ENCODE data around the gene DLL1.

The DLL1 gene

GRCh38 chr6:170253226-170253909, 37.5 kb downstream of the DLL1 start:
- TF ChIP-seq, protein P1, sequence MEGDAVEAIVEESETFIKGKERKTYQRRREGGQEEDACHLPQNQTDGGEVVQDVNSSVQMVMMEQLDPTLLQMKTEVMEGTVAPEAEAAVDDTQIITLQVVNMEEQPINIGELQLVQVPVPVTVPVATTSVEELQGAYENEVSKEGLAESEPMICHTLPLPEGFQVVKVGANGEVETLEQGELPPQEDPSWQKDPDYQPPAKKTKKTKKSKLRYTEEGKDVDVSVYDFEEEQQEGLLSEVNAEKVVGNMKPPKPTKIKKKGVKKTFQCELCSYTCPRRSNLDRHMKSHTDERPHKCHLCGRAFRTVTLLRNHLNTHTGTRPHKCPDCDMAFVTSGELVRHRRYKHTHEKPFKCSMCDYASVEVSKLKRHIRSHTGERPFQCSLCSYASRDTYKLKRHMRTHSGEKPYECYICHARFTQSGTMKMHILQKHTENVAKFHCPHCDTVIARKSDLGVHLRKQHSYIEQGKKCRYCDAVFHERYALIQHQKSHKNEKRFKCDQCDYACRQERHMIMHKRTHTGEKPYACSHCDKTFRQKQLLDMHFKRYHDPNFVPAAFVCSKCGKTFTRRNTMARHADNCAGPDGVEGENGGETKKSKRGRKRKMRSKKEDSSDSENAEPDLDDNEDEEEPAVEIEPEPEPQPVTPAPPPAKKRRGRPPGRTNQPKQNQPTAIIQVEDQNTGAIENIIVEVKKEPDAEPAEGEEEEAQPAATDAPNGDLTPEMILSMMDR (IDR thresholded peaks at IDR 0.05; ENCODE audit: borderline replicate concordance, extremely low read depth, low read length, poor library complexity, severe bottlenecking), result no peak
- no peak for TF ChIP-seq EZH2 (IDR thresholded peaks at IDR 0.05; ENCODE audit: borderline replicate concordance, low read depth, low read length, severe bottlenecking)
- H3K4me3 ChIP-seq (ENCODE audit: low read depth in 1 of 2, low read length in 2 of 2), result no peak overlapping the region
- DNase-seq (no peak), ATAC-seq (ENCODE audit: insufficient read depth, low read depth) (no peak)
- H4K20me1 ChIP-seq (ENCODE audit: insufficient read depth, low read length), result no peaks in the 10 kb centered on the region
- H2AFZ ChIP-seq (ENCODE audit: low read depth, low read length), result no peak overlapping the region
- no peaks in the 10 kb centered on the region for H3K9me3 ChIP-seq (ENCODE audit: insufficient read depth, low read length, severe bottlenecking)
- no peak overlapping the region for H3K27ac ChIP-seq (ENCODE audit: low read length)
- no peak overlapping the region for H3K9ac ChIP-seq (ENCODE audit: low read depth, low read length)
- H3K27me3 ChIP-seq (ENCODE audit: insufficient read depth, low read length, poor library complexity), result no peaks in the 10 kb centered on the region
- no peaks in the 10 kb centered on the region for H3K4me1 ChIP-seq (ENCODE audit: insufficient read depth, low read length)
- no peaks in the 10 kb centered on the region for H3K79me2 ChIP-seq (ENCODE audit: insufficient read depth, low read length)
- H3K36me3 ChIP-seq (ENCODE audit: insufficient read depth, low read length), result no peaks in the 10 kb centered on the region
- no peak overlapping the region for H3K4me2 ChIP-seq (ENCODE audit: insufficient read depth, low read length)

DNA sequence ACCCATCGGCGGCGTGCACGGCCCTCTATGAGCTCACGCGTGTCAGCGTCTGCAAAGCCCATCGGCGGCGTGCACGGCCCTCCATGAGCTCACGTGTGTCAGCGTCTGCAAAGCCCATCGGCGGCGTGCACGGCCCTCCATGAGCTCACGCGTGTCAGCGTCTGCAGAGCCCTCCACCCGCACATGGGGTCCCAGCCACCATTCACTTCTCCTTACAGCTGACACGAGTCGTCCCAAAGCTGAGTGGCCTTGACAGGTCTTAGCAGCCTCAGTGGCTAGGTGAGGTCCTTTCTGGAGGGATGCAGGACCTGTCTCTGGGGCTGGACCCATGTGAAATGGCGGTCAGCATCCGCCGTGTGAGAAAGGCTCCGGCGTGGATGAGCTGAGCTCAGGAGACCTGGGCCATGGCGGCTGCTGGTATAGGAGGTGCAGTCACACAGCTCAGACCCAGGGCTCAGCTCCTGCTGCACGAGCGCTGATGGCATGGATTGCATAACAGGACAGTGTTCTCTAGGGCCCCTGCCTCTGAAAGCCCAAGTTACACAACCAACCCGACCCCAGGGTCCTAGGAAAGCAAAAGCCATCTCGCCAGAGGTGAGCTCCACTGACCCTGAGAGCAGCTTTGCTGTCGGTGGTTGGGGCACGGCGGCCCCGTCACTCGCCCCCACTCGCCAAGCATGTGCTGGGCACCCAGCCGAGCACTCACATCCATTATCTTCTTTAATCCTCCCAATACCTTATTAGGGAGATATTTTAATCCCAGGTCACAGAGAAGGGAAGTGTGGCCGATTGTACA, 38.9 kb downstream of the DLL1 start:
- Histone ChIP-seq H3K9ac (ENCODE audit: low read depth, low read length) (no peak overlapping the region), H3K4me2 (ENCODE audit: insufficient read depth, low read length) (no peak overlapping the region), H3K4me1 (ENCODE audit: insufficient read depth, low read length) (no peaks in the 10 kb centered on the region), H3K27me3 (ENCODE audit: insufficient read depth, low read length, poor library complexity) (no peaks in the 10 kb centered on the region), H3K9me3 (ENCODE audit: insufficient read depth, low read length, severe bottlenecking) (no peaks in the 10 kb centered on the region), H4K20me1 (ENCODE audit: insufficient read depth, low read length) (no peaks in the 10 kb centered on the region), H3K27ac (ENCODE audit: low read length) (no peak overlapping the region), H3K79me2 (ENCODE audit: insufficient read depth, low read length) (no peaks in the 10 kb centered on the region), H2AFZ (ENCODE audit: low read depth, low read length) (no peak overlapping the region), H3K36me3 (ENCODE audit: insufficient read depth, low read length) (no peaks in the 10 kb centered on the region), H3K4me3 (ENCODE audit: low read depth in 1 of 2, low read length in 2 of 2) (no peak overlapping the region)
- TF ChIP-seq, protein P1 (IDR thresholded peaks at IDR 0.05; ENCODE audit: borderline replicate concordance, extremely low read depth, low read length, poor library complexity, severe bottlenecking), result no peak
- TF ChIP-seq EZH2 (IDR thresholded peaks at IDR 0.05; ENCODE audit: borderline replicate concordance, low read depth, low read length, severe bottlenecking), result no peak
- ATAC-seq (ENCODE audit: insufficient read depth, low read depth), result no peak
- no peak for DNase-seq

- Histone ChIP-seq H3K79me2 (ENCODE audit: insufficient read depth, low read length) (no peaks in the 10 kb centered on the region), H3K27ac (ENCODE audit: low read length) (no peak overlapping the region), H2AFZ (ENCODE audit: low read depth, low read length) (no peak overlapping the region), H4K20me1 (ENCODE audit: insufficient read depth, low read length) (no peaks in the 10 kb centered on the region), H3K4me2 (ENCODE audit: insufficient read depth, low read length) (no peak overlapping the region), H3K4me3 (ENCODE audit: low read depth in 1 of 2, low read length in 2 of 2) (no peak overlapping the region), H3K36me3 (ENCODE audit: insufficient read depth, low read length) (no peaks in the 10 kb centered on the region), H3K9me3 (ENCODE audit: insufficient read depth, low read length, severe bottlenecking) (no peaks in the 10 kb centered on the region), H3K27me3 (ENCODE audit: insufficient read depth, low read length, poor library complexity) (no peaks in the 10 kb centered on the region), H3K4me1 (ENCODE audit: insufficient read depth, low read length) (no peaks in the 10 kb centered on the region), H3K9ac (ENCODE audit: low read depth, low read length) (no peak overlapping the region)
- ATAC-seq (ENCODE audit: insufficient read depth, low read depth) (no peak), DNase-seq (no peak)
- TF ChIP-seq, protein P1 (IDR thresholded peaks at IDR 0.05; ENCODE audit: borderline replicate concordance, extremely low read depth, low read length, poor library complexity, severe bottlenecking), result no peak
- no peak for TF ChIP-seq EZH2 (IDR thresholded peaks at IDR 0.05; ENCODE audit: borderline replicate concordance, low read depth, low read length, severe bottlenecking)
Observed at GRCh38 chr6:170250981-170251775, 39.7 kb downstream of the DLL1 start.

Data from DND-41 (cell line).